Activated CD8-positive, alpha-beta memory T cell treated with anti-CD3 and anti-CD28 coated beads for 4 hours (primary cell): ENCODE data around the gene RECQL5.
"Not testable (repeated sequence)": the region's sequence is repeated elsewhere in the genome, so short reads cannot be mapped to it uniquely, and the experiment has no call there.

Experiments used
- DNase-seq, 2 donors: peaks; one replicate each; pipeline ENCODE4 v3.0.0-alpha.2; 2020; ENCODE audit warnings: low read depth in 2 of 2

The RECQL5 gene

DNA sequence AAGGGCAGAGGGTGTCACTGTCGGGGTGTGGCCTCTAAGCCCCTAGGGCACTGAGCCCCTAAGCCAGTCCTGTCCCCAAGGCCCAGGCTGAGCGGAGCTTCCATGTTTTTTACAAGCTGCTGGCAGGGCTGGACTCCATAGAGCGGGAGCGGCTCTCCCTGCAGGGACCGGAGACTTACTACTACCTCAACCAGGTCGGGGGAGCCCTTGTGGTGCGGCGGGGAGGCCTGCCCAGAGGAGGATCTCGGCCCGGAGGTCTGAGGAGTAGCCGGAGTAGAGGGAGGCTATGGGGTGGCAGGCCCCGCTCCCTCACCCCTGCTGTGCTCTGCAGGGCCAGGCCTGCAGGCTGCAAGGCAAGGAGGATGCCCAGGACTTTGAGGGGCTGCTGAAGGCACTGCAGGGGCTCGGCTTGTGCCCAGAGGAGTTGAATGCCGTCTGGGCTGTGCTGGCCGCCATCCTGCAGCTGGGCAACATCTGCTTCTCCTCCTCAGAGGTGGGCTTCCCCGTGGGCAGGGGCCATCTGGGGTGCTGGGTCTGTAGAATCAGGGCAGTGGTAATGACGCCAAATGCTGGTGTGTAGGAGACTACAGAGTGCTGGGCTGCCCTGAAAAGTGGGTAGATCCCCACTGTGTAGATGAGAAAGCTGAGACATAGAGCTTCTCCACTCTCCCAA is 74.5 kb downstream of the RECQL5 start:
- DNase-seq, result no peak

DNA sequence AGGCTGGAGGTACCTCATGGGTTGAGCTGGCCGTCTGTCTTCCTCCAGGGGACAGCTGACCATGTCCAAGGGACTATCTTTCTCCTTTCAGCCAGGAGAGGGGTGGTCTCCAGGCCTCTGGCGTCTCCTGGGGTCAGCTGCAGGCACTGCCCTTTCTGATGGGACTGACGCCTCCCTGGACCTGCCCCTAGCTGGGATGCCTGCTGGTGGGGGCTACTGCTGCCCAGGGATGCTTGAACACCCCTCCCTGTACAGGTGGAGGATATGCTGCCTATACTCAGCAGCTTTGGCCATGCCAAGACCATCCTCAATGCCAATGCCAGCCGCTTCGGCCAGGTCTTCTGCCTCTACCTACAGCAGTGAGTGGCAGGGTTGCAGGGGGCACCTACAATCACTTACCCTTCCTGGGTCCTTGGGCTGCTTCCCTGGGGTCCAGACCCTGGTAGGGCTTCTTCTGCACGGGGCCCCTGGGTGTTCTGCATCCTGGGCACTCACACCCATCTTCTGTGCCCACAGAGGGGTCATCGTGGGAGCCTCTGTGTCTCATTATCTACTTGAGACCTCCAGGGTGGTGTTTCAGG is 75.1 kb downstream of the RECQL5 start:
- DNase-seq, result no peak

DNA sequence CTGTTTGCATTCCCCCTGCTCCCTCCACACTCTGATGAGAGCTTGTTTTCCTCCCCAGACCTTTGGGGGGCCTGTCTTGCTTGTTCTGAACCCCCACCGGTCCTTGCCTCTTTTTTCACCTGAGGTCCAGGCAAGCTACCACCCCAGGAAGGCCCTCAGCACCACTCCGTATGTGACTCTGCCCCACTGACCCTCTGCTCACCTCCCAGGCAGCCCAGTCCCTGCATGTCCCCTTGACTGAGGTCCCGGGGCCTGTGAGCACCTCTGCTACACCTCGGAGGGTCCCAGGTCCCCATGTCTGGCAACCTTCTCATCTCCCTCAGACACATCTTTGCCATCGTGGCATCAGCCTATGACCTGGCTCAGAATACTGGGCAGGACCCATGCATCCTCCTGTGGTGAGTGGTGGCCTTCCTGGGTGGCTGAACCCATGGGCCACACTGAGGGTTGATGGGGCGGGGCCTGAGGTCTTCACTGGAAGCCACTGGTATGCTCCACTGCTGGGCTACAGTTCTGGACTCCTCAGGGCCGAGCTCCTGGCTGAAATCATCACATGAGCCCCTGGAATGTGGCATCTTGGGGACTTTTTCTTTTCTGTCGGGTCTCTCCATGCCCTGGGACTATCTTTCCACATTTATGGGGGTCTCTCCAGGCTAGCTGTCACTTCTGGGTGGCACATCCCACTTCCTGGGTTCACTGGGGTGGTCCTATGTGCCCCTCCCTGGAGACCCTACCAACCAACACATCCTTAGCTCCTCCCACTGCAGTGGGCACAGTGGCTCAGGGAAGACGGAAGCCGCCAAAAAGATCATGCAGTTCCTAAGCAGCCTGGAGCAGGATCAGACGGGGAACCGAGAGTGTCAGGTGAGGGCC is 75.9 kb downstream of the RECQL5 start:
- DNase-seq, result no peak

DNA sequence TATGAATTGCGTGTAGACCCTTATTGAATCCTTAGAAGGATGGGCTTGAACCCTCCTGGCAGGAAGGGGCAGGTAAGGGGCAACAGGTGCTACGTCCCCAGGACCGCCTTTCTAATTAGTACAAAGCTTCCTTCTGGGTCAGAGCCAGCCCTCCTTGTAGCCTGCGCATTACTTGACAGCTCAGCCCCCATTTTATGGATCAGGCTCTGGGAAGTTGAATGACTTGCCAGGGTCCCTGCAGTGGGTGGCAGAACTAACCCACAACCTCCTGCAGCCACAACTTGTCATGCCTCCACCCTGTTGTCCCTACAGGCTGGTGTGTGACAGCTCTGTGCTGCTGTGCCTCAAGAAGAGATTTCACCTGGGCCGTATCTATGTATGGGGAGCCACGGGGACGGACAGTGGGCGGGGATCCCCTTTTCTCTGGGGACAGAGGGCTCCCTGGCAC is 76.6 kb downstream of the RECQL5 start:
- DNase-seq, result no peak

DNA sequence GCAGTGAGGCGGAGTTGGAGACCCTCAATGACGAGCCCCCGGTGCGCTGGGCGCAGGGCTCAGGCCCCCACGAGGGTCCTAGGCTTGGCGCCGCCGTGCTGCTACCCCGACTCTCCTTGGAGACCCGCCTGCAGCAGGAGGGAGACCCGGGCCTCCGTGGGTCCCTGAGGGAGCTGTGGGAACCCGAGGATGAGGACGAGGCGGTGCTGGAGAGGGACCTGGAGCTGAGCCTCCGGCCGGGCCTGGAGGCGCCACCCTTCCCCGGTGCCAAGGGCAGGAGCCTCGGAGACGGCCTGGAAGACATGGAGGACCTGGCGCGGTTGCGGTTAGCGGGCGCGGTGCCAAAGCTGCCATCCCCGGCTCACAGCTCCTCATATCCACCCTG is 77.0 kb downstream of the RECQL5 start:
- no peak for DNase-seq

DNA sequence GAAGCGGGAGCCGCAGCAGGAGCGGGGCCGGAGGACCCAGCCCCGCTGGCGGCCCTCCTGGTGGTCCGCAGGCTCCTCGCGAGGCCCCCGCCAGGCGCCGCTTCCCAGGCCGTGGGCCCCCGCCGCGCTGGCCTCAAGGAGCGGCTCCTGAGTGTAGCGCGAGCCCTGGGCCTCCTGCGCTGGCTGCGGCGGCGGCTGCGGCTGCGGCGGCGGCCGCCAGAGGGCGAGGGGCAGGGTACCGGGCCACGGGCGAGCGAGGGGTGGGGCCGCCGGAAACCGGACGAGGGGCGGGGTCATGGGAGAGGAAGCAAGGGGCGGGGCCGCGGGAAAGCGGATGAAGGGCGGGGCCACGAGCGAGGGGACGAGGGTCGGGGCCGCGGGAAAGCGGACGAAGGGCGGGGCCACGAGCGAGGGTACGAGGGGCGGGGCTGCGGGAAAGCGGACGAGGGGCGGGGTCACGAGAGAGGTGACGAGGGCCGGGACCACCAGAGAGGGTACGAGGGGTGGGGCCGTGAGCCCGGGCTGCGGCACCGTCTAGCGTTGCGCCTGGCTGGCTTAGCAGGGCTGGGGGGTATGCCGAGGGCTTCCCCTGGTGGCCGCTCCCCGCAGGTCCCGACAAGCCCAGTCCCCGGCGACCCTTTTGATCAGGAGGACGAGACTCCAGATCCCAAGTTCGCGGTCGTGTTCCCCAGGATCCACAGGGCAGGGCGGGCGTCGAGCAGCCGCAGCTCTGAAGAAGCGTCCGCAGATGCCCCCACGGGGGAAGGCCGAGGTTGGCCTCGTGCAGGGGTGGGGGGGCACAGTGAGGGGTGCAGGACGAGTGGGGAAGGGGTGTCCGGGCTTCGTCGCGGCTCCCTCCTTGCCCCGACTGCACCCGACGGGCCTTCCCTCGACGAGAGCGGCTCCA is 77.7 kb downstream of the RECQL5 start:
- peak; percentile 86 to 90 for DNase-seq

DNA sequence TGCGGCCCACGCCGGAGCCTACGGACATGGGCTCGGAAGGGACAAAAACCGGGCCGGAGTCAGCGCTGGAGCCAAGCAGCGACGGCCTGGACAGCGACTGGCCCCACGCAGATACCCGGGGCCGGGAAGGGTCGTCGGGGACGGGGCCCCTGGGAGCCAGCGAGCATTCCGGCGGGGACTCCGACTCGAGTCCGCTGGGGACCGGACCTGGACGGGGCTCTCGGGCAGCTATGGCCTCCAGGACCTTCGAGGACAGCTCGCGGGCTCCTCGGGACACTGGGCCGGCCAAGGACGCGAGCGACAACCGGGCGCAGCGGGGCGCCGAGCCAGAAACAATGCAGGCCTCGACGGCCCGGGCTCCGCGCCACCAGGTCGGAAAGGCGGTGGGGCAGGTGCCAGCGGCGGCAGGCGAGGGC is 78.3 kb downstream of the RECQL5 start:
- no peak for DNase-seq

DNA sequence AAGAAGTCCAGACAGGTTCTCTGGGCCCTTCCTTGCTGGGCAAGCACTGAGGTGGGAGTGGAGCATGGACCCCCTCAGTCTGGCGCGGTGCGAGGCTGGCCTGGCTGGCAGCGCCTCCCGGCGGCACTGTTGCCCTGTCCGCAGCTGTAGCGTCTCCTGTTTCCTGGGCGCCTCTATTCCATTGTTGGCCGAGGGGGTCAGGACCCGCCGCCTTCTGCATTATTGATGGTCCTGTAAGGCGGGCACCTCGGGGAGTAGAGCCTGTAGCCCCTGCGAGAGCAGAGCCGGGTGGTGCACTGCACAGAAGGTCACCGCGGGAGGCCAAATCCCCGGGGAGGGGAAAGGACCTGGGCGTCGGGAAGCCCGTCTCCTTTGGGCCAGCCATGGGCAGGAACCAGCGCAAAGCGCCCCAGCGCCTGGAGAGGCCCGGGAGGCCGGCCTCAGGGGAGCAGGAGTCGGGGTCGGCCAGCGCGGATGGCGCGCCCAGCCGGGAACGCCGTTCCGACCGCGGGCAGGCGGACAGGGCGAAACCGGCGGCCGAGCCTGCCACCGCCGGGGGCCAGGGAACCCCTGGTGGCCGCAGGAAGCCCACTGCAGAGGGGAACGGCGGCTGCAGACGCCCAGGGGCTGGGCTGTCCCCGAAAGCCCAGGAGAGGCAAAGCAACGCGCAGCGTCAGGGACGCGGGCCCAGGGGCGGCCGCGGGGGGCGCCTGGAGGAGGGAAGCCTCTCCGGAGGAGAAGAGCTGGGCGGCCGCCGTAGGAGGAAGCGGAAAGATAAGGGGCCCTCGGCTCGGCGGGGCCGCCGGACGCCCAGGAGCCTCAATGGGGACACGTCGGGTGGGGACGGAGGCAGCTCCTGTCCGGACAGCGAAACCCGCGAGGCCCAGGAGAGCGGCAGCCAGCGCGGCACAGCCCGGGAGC is 79.0 kb downstream of the RECQL5 start, which contains the start of gene MYO15B:
Gene MYO15B (plus strand): TSS at position 126 of the 921 bp plus-strand sequence. CDS start 258 bp downstream, at position 384.
- peak; percentile 40 to 44 for DNase-seq

DNA sequence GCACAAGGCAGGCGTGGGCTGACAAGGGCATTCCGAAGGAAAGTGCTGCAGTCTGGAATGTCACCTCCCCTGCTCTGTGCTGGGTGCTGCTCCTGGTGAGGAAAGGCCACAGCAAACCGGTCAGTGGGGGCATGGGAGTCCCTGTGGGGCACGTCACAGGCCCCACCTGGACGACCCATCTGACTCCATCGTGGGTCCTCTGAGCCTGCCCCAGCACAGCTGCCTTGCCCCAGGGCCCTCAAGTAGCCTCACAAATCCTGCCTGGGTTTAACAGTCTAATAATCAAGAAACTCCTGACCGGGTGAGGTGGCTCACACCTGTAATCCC is 82.1 kb downstream of the RECQL5 start:
- no peak for DNase-seq

DNA sequence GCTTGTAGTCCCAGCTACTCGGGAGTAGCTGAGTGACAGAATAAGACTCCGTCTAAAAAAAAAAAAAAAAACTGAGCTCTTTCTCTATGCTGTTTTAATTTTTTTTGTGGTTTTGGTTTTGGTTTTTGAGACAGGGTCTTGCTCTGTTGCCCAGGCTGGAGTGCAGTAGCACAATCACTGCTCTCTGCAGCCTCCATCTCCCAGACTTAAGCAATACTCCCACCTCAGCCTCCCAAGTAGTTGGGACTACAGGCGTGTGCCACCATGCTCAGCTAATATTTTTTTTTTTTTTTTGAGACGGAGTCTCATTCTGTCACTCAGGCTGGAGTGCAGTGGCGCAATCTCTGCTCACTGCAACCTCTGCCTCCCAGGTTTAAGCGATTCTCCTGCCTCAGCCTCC is 83.8 kb downstream of the RECQL5 start:
- DNase-seq, result not testable (repeated sequence)

DNA sequence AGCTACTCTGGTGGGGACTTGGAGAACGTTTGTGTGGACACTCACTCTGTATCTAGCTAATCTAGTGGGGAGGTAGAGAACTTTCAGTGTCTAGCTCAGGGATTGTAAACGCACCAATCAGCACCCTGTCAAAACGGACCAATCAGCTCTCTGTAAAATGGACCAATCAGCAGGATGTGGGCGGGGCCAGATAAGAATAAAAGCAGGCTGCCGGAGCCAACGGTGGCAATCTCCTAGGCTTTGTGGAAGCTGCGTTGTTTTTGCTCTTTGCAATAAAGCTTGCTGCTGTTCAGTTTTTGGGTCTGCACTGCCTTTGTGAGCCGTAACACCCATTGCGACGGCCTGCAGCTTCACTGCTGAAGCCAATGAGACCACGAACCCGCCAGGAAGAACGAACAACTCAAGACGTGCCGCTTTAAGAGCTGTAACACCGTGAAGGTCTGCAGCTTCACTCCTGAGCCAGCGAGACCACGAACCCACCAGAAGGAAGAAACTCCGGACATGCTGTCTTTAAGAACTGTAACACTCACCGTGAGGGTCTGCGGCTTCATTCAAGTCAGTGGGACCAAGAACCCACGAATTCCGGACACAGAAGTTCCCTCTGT is 85.7 kb downstream of the RECQL5 start:
- DNase-seq, result peak in 1 of 2 donors; percentile 16
